ENCODE data around the gene RCOR1. TPM values are rescaled to one million over a fixed set of nuclear protein-coding genes. Genes with fewer than 3 reads are reported as not detected.

The RCOR1 gene
- polyA plus RNA-seq, 1 donor (not counting 4 experiments of a cell fraction or from before 2014, with no cell fraction given) = 27.0 TPM

DNA sequence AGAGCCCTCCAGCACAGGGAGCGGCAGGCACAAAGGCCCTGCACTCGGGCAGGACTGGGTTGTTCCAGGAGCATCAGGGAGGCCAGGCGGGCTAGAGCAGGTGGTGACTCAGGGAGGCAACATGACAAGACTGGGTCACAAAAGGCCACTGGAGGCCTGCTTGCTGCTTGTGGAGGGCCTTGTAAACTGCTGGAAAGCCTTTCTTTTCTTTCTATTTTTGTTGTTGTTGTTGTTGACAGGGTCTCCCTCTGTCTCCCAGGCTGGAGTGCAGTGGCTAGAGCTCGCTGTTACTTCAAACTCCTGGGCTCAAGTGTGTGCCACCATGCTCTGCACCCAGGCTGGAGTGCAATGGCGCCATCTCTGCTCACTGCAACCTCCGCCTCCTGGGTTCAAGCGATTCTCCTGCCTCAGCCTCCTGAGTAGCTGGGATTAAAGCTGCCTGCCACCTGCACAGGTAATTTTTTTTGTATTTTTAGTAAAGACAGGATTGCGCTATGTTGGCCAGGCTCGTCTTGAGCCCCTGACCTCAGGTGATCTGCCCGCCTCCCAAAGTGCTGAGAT lies 11.8 kb upstream of the RCOR1 start:
- Histone ChIP-seq H3K4me1 (ENCODE audit: control insufficient read depth, extremely low read depth, insufficient read depth, low read length) (peaks cover 14% of the 10 kb centered on the region), H3K9me1 (ENCODE audit: control insufficient read depth, extremely low read depth, insufficient read depth, low read length) (no peaks in the 10 kb centered on the region), H3K4me2 (ENCODE audit: control insufficient read depth, extremely low read depth, insufficient read depth, low read depth, low read length) (no peak overlapping the region), H3K9ac (ENCODE audit: control insufficient read depth, extremely low read depth, insufficient read depth, low read length) (no peak overlapping the region), H2AFZ (ENCODE audit: control insufficient read depth, low read length) (no peak overlapping the region), H4K20me1 (ENCODE audit: control insufficient read depth, extremely low read depth, insufficient read depth, low read length) (no peaks in the 10 kb centered on the region), H3K27ac (ENCODE audit: control insufficient read depth, insufficient read depth, low read length) (no peak overlapping the region), H3K79me2 (ENCODE audit: control insufficient read depth, insufficient read depth, low read length) (no peaks in the 10 kb centered on the region), H3K27me3 (ENCODE audit: control insufficient read depth, extremely low read depth, insufficient read depth, low read length) (no peaks in the 10 kb centered on the region), H3K9me3 (ENCODE audit: control insufficient read depth, low read depth, low read length) (no peaks in the 10 kb centered on the region), H3K36me3 (ENCODE audit: control insufficient read depth in 2 of 2, extremely low read depth in 1 of 2, insufficient read depth in 2 of 2, low read length in 2 of 2) (no peaks in the 10 kb centered on the region), H3K4me3 (ENCODE audit: control insufficient read depth in 2 of 3, extremely low read depth in 1 of 3, insufficient read depth in 2 of 3, low read depth in 1 of 3, low read length in 3 of 3) (no peak overlapping the region)
- dilution Hi-C loops (cut with MboI; ENCODE audit: extremely low pct_ligation_motif_present, low sequenced_read_pairs) = no loop called here
- no peak for TF ChIP-seq EZH2 (IDR thresholded peaks at IDR 0.05; ENCODE audit: low read length)
- TF ChIP-seq, protein P1, sequence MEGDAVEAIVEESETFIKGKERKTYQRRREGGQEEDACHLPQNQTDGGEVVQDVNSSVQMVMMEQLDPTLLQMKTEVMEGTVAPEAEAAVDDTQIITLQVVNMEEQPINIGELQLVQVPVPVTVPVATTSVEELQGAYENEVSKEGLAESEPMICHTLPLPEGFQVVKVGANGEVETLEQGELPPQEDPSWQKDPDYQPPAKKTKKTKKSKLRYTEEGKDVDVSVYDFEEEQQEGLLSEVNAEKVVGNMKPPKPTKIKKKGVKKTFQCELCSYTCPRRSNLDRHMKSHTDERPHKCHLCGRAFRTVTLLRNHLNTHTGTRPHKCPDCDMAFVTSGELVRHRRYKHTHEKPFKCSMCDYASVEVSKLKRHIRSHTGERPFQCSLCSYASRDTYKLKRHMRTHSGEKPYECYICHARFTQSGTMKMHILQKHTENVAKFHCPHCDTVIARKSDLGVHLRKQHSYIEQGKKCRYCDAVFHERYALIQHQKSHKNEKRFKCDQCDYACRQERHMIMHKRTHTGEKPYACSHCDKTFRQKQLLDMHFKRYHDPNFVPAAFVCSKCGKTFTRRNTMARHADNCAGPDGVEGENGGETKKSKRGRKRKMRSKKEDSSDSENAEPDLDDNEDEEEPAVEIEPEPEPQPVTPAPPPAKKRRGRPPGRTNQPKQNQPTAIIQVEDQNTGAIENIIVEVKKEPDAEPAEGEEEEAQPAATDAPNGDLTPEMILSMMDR (optimal IDR thresholded peaks at IDR 0.05 in 1 of 3, IDR thresholded peaks at IDR 0.05 in 1 of 3, conservative IDR thresholded peaks at IDR 0.05 in 1 of 3; ENCODE audit: extremely low read depth in 1 of 3, insufficient read depth in 2 of 3, low read length in 3 of 3) = peak in 1 of 3 experiments; percentile 8
- DNase-seq (ENCODE audit: low read depth, low spot score) (no peak), FAIRE-seq (no peak)

GRCh38 chr14:102581193-102581592 lies 11.3 kb upstream of the RCOR1 start:
- Histone ChIP-seq H2AFZ (ENCODE audit: control insufficient read depth, low read length) (no peak overlapping the region), H3K79me2 (ENCODE audit: control insufficient read depth, insufficient read depth, low read length) (no peaks in the 10 kb centered on the region), H3K9ac (ENCODE audit: control insufficient read depth, extremely low read depth, insufficient read depth, low read length) (no peak overlapping the region), H4K20me1 (ENCODE audit: control insufficient read depth, extremely low read depth, insufficient read depth, low read length) (no peaks in the 10 kb centered on the region), H3K4me2 (ENCODE audit: control insufficient read depth, extremely low read depth, insufficient read depth, low read depth, low read length) (no peak overlapping the region), H3K27me3 (ENCODE audit: control insufficient read depth, extremely low read depth, insufficient read depth, low read length) (no peaks in the 10 kb centered on the region), H3K36me3 (ENCODE audit: control insufficient read depth in 2 of 2, extremely low read depth in 1 of 2, insufficient read depth in 2 of 2, low read length in 2 of 2) (no peaks in the 10 kb centered on the region), H3K4me3 (ENCODE audit: control insufficient read depth in 2 of 3, extremely low read depth in 1 of 3, insufficient read depth in 2 of 3, low read depth in 1 of 3, low read length in 3 of 3) (no peak overlapping the region), H3K9me3 (ENCODE audit: control insufficient read depth, low read depth, low read length) (no peaks in the 10 kb centered on the region), H3K27ac (ENCODE audit: control insufficient read depth, insufficient read depth, low read length) (no peak overlapping the region), H3K4me1 (ENCODE audit: control insufficient read depth, extremely low read depth, insufficient read depth, low read length) (peaks cover 17% of the 10 kb centered on the region), H3K9me1 (ENCODE audit: control insufficient read depth, extremely low read depth, insufficient read depth, low read length) (no peaks in the 10 kb centered on the region)
- no peak for DNase-seq (ENCODE audit: low read depth, low spot score)
- TF ChIP-seq, protein P1 (optimal IDR thresholded peaks at IDR 0.05 in 1 of 3, IDR thresholded peaks at IDR 0.05 in 1 of 3, conservative IDR thresholded peaks at IDR 0.05 in 1 of 3; ENCODE audit: extremely low read depth in 1 of 3, insufficient read depth in 2 of 3, low read length in 3 of 3) = no peak
- no peak for TF ChIP-seq EZH2 (IDR thresholded peaks at IDR 0.05; ENCODE audit: low read length)
- FAIRE-seq = no peak
- dilution Hi-C loops (cut with MboI; ENCODE audit: extremely low pct_ligation_motif_present, low sequenced_read_pairs) = no loop called here

All from keratinocyte (primary cell).